Stimulated activated CD4-positive, alpha-beta T cell treated with anti-CD3 and anti-CD28 coated beads, Interleukin-1b, Interleukin-23, amount 100 ng/mL, for 1 hour (primary cell): ENCODE results near the gene NPTX1.
A peak's percentile ranks its signal among the peaks of the same experiment; 100 is the strongest.

Experiments
- DNase-seq, 2 donors: peaks; one replicate each; pipeline ENCODE4 v3.0.0-alpha.2; 2020; ENCODE audit warnings: low read depth in 2 of 2

The NPTX1 gene

GRCh38 chr17:80426671-80427326, 49.6 kb downstream of the NPTX1 start:
- peak; percentile 72 to 80 for DNase-seq

- no peak for DNase-seq
These were observed 50.5 kb downstream of the NPTX1 start for GRCh38 chr17:80425835-80426426.

GRCh38 chr17:80424878-80425765, 51.3 kb downstream of the NPTX1 start:
- no peak for DNase-seq

- no peak for DNase-seq
These were observed 52.1 kb downstream of the NPTX1 start for GRCh38 chr17:80424261-80424660.

- DNase-seq = no peak
These were observed 52.7 kb downstream of the NPTX1 start for GRCh38 chr17:80423536-80424225.

GRCh38 chr17:80422981-80423380, 53.4 kb downstream of the NPTX1 start:
- no peak for DNase-seq

GRCh38 chr17:80422276-80422675, 54.1 kb downstream of the NPTX1 start:
- DNase-seq = no peak

- DNase-seq = no peak
These were observed 54.9 kb downstream of the NPTX1 start for GRCh38 chr17:80421381-80422090.

- DNase-seq = no peak
These were observed 57.2 kb downstream of the NPTX1 start for GRCh38 chr17:80419255-80419654.

- DNase-seq = no peak
These were observed 57.8 kb downstream of the NPTX1 start for GRCh38 chr17:80418589-80418988.
